Measurements from ENCODE around the gene XCR1.
A peak's percentile ranks its signal among the peaks of the same experiment; 100 is the strongest.

XCR1 gene, protein sequence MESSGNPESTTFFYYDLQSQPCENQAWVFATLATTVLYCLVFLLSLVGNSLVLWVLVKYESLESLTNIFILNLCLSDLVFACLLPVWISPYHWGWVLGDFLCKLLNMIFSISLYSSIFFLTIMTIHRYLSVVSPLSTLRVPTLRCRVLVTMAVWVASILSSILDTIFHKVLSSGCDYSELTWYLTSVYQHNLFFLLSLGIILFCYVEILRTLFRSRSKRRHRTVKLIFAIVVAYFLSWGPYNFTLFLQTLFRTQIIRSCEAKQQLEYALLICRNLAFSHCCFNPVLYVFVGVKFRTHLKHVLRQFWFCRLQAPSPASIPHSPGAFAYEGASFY

DNA sequence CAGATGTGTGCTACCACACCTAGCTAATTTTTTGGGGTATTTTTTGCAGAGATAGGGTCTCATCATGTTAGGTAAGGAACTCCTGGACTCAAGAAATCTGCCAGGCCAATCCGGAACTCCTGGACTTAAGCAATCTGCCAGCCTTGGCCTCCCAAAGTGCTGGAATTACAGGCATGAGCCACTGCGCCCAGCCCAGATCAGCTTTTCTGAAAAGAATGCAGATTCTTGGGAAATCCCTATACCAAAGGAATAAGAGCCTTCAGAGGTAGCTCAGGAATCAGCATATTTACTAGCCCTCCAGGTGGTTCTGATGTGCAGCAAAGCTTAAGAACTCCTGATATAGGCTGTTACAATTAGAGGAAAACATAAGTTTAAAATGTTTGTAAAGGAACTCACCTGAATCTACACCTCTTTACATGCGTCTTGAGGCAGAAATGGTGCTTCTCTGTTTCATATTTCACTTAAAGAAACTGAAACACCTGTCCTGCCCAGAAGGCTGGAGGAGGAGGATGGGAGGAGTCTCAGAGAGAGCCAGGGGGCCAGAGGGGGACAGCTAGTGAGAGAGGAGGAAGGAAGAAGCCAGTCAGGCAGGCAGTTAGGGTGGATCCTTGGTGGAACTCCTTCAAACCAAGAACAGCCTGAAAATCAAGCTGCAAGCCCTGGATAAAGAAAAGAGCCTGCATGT, at the start of gene XCR1:
TSS of gene XCR1 (minus strand) at position 463 of the 685 bp plus-strand sequence. CDS start 5,536 bp downstream, outside the sequence.
- DNase-seq, result no peak
- Histone ChIP-seq H3K36me3 (replicated peaks) (no peaks in the 10 kb centered on the region), H3K27me3 (replicated peaks) (no peaks in the 10 kb centered on the region), H3K4me3 (ENCODE audit: low read depth, low read length) (no peak within 1 kb of the TSS), H3K27ac (no peak within 1 kb of the TSS)
- in situ Hi-C loops (cut with HindIII; ENCODE audit: low pct_ligation_motif_present, low sequenced_read_pairs), result no loop called here
- TF ChIP-seq, protein P1, sequence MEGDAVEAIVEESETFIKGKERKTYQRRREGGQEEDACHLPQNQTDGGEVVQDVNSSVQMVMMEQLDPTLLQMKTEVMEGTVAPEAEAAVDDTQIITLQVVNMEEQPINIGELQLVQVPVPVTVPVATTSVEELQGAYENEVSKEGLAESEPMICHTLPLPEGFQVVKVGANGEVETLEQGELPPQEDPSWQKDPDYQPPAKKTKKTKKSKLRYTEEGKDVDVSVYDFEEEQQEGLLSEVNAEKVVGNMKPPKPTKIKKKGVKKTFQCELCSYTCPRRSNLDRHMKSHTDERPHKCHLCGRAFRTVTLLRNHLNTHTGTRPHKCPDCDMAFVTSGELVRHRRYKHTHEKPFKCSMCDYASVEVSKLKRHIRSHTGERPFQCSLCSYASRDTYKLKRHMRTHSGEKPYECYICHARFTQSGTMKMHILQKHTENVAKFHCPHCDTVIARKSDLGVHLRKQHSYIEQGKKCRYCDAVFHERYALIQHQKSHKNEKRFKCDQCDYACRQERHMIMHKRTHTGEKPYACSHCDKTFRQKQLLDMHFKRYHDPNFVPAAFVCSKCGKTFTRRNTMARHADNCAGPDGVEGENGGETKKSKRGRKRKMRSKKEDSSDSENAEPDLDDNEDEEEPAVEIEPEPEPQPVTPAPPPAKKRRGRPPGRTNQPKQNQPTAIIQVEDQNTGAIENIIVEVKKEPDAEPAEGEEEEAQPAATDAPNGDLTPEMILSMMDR (IDR thresholded peaks at IDR 0.05; ENCODE audit: low read depth, low read length, missing control alignments), result no peak

DNA sequence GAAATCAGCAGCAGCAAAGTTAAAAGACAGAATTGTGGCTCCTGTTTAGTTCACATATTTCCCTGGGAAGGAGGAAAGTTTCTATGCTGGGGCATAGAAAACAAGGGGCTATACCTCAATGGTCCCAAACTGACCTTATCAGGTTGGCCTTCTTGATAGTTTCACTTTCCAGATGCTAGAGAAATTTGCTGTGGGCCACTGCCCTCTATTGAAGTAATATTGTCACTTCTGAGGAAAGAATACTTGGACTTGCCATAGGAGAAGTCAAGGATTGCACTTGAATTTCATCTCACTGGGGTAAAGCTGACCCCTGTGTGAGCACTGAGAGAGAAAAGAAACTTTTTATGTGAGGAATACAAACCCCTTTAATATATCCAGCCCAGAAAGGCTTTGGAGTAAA, 49.3 kb upstream of the XCR1 start:
- H3K27ac ChIP-seq, result no peak overlapping the region
- no peaks in the 10 kb centered on the region for H3K27me3 ChIP-seq (replicated peaks)
- H3K36me3 ChIP-seq (replicated peaks), result no peaks in the 10 kb centered on the region
- in situ Hi-C loops (cut with HindIII; ENCODE audit: low pct_ligation_motif_present, low sequenced_read_pairs), result no loop called here
- H3K4me3 ChIP-seq (ENCODE audit: low read depth, low read length), result no peak overlapping the region
- TF ChIP-seq, protein P1 (IDR thresholded peaks at IDR 0.05; ENCODE audit: low read depth, low read length, missing control alignments), result peak; percentile 37
- no peak for DNase-seq

DNA sequence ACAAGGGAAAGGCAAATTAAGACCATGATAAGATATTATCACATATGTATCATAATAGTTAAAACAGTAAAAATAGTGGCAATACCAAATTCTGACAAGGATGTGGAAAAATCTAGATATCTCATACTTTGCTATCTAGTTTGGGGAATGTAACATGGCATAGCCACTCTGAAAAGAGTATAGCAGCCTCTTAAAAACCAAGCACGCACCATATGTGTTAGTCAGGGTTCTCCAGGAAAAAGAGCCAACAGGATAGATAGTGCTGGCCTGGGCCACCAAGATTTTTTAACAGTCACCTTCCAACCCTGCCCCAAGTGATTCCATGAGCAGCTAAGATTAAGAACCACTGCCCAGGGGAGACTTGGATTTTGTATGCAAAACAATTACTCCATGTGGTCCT, 48.5 kb upstream of the XCR1 start:
- no peak overlapping the region for H3K27ac ChIP-seq
- DNase-seq, result no peak
- H3K27me3 ChIP-seq (replicated peaks), result no peaks in the 10 kb centered on the region
- TF ChIP-seq, protein P1 (IDR thresholded peaks at IDR 0.05; ENCODE audit: low read depth, low read length, missing control alignments), result no peak
- in situ Hi-C loops (cut with HindIII; ENCODE audit: low pct_ligation_motif_present, low sequenced_read_pairs), result no loop called here
- no peaks in the 10 kb centered on the region for H3K36me3 ChIP-seq (replicated peaks)
- H3K4me3 ChIP-seq (ENCODE audit: low read depth, low read length), result no peak overlapping the region

DNA sequence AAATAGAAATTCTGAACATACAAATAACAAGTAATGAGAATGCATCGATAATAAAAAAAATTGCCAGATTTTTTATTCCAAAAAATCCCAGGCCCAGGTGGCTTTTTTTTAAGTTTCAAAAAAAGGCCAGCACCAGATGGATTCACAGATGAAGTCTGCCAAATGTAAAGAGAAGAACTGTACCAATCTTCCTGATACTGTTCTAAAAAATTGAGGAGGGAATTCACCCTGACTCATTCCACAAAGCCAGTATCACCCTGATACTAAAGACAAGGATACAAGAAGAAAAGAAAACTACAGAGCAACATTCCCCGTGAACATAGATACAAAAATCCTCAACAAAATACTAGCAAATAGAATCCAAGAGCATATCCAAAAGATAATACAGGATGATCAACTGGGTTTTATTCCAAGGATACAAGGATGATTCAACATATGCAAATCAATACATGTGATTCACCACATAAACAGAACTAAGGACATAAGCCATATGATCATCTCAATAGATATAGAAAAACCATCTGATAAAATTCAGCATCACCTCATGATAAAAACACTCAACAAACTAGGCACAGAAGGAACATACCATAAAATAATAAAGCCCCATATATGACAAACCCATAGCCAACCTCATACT, 44.1 kb upstream of the XCR1 start:
- no peak for DNase-seq
- H3K36me3 ChIP-seq (replicated peaks), result no peaks in the 10 kb centered on the region
- in situ Hi-C loops (cut with HindIII; ENCODE audit: low pct_ligation_motif_present, low sequenced_read_pairs), result loop anchor here (25.0 kb wide), 1 partner anchor 309 kb away; no protein-coding TSS in a partner anchor
- no peak overlapping the region for H3K27ac ChIP-seq
- H3K4me3 ChIP-seq (ENCODE audit: low read depth, low read length), result no peak overlapping the region
- TF ChIP-seq, protein P1 (IDR thresholded peaks at IDR 0.05; ENCODE audit: low read depth, low read length, missing control alignments), result no peak
- H3K27me3 ChIP-seq (replicated peaks), result no peaks in the 10 kb centered on the region

DNA sequence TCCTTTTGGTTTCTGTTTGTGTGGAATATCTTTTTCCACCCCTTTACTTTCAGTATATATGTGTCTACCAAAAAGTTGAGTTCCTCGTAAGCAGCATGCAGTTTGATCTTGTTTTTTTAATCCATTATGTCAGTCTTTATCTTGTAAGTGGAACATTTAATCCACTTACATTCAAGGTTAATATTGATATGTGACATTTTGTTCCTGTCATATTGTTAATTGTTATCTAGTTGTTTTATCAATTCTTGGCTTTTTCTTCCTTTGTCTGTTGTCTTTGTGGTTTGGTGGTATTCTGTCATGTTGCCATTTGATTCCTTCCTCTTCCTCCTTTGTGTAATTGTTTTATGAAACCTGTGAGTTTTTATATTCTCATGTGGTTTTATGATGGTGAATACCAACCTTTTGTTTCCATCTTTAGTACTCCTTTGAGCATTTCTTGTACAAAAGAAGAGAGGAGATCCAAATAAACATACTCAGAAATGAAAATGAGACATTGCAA, 43.4 kb upstream of the XCR1 start:
- no peak for DNase-seq
- in situ Hi-C loops (cut with HindIII; ENCODE audit: low pct_ligation_motif_present, low sequenced_read_pairs), result loop anchor here (25.0 kb wide), 1 partner anchor 308 kb away; no protein-coding TSS in a partner anchor
- Histone ChIP-seq H3K4me3 (ENCODE audit: low read depth, low read length) (no peak overlapping the region), H3K36me3 (replicated peaks) (no peaks in the 10 kb centered on the region), H3K27me3 (replicated peaks) (no peaks in the 10 kb centered on the region), H3K27ac (no peak overlapping the region)
- TF ChIP-seq, protein P1 (IDR thresholded peaks at IDR 0.05; ENCODE audit: low read depth, low read length, missing control alignments), result no peak
